Neural progenitor cell (in vitro differentiated cells): ENCODE results near the gene KCTD11. TPM values are rescaled to one million over a fixed set of nuclear protein-coding genes. Genes with fewer than 3 reads are reported as not detected.

ENCODE experiments used
- DNase-seq: peaks from one replicate; pipeline ENCODE4 v3.0.0-alpha.2; 2016; ENCODE audit warnings: low spot score
- H2AFZ ChIP-seq: fragments of 200-600 bp; sonication (generic); replicated peaks from 2 replicates; pipeline ENCODE4 v1.6.1; 2016; ENCODE audit warnings: antibody characterized with exemption
- H3F3A ChIP-seq: fragments of 200-600 bp; sonication (generic); 2 replicates; pipeline ENCODE4 v1.6.1; 2016; ENCODE audit warnings: antibody characterized with exemption, low read depth
- H3K27ac ChIP-seq: fragments of 200-600 bp; sonication (generic); 2 replicates; pipeline ENCODE4 v1.5.1; 2016; ENCODE audit warnings: mild to moderate bottlenecking
- H3K27me3 ChIP-seq: fragments of 200-600 bp; sonication (generic); 2 replicates; pipeline ENCODE4 v1.6.1; 2016; ENCODE audit warnings: mild to moderate bottlenecking, moderate library complexity
- H3K36me3 ChIP-seq: fragments of 200-600 bp; sonication (generic); 2 replicates; pipeline ENCODE4 v1.5.1; 2016
- H3K4me1 ChIP-seq: fragments of 200-600 bp; sonication (generic); 2 replicates; pipeline ENCODE4 v1.6.1; 2016; ENCODE audit warnings: mixed run types
- H3K4me2 ChIP-seq: fragments of 200-600 bp; sonication (generic); 2 replicates; pipeline ENCODE4 v1.6.1; 2016
- H3K4me3 ChIP-seq: fragments of 200-600 bp; sonication (generic); 2 replicates; pipeline ENCODE4 v1.5.1; 2016
- H3K79me2 ChIP-seq: fragments of 200-600 bp; sonication (generic); 2 replicates; pipeline ENCODE4 v1.6.1; 2016; ENCODE audit warnings: low read depth
- H3K9ac ChIP-seq: fragments of 200-600 bp; sonication (generic); 2 replicates; pipeline ENCODE4 v1.6.1; 2016
- H3K9me3 ChIP-seq: fragments of 200-600 bp; sonication (generic); 2 replicates; pipeline ENCODE4 v1.5.1; 2016; ENCODE audit warnings: low read depth
- H4K20me1 ChIP-seq: fragments of 200-600 bp; sonication (generic); 2 replicates; pipeline ENCODE4 v1.6.1; 2016; ENCODE audit warnings: low read depth
- H3K27ac Mint-ChIP-seq: 3 replicates; pipeline ENCODE4 v1.8.0; 2021; ENCODE audit warnings: mixed read lengths
- H3K27me3 Mint-ChIP-seq: 2 replicates; pipeline ENCODE4 v1.8.0; 2022; ENCODE audit warnings: low read depth, mild to moderate bottlenecking, inconsistent platforms, moderate library complexity, mixed read lengths; ENCODE audit not compliant: insufficient read depth
- H3K36me3 Mint-ChIP-seq: 3 replicates; pipeline ENCODE4 v1.8.0; 2021; ENCODE audit warnings: mixed read lengths
- H3K4me1 Mint-ChIP-seq: 3 replicates; pipeline ENCODE4 v1.8.0; 2021; ENCODE audit warnings: mixed read lengths
- H3K4me3 Mint-ChIP-seq: 3 replicates; pipeline ENCODE4 v1.8.0; 2021; ENCODE audit warnings: mild to moderate bottlenecking, moderate library complexity, mixed read lengths
- H3K9me3 Mint-ChIP-seq: 3 replicates; pipeline ENCODE4 v1.8.0; 2020; ENCODE audit warnings: mixed read lengths
- EZH2 ChIP-seq: fragments of 200-600 bp; sonication (generic); IDR thresholded peaks from 2 replicates; pipeline ENCODE4 v1.6.1; 2017; ENCODE audit warnings: antibody characterized with exemption, mild to moderate bottlenecking, moderate library complexity
- EZH2phosphoT487 ChIP-seq: fragments of 200-600 bp; sonication (generic); IDR thresholded peaks from 2 replicates; pipeline ENCODE4 v1.6.1; 2017; ENCODE audit warnings: antibody characterized with exemption
- total RNA-seq: library from RNA; depleted of rRNA; stranded (reverse); fragments of >200 nt; gene quantifications from 2 replicates; pipeline ENCODE4 v1.2.3, GENCODE V29; 2015; ENCODE audit warnings: low replicate concordance
- TF ChIP-seq, protein P1 (sequence below): fragments of 200-600 bp; sonication (generic); IDR thresholded peaks from 2 replicates; pipeline ENCODE4 v1.5.1; 2017; ENCODE audit warnings: antibody characterized with exemption, mild to moderate bottlenecking

KCTD11 gene
- total RNA-seq, 1 donor from 2014 or later: 2.7 TPM

DNA sequence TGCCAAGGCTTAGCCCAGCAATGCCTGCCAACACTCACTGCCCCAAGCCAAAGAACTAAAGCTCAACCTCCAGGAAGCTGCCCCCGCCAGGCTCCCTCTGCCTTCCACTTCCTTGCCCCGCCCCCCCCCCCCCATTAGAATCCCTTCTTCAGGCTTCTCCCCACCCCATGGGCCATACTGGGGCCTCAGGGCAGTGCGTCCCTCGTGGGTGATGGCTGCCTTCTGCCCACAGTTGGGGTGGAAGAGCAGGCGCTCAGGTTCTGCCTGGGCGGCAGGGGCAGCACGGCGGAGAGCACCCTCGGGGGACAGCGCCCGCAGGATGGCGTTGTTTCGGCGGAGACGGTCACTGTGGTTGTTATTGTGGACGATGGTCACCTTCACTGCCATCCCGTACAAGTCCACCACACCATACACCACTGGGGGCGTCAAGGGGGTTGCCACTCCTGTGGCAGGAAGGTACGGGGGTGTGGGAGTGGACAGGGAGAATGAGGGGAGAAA, 26.9 kb upstream of the KCTD11 start:
- H3K27ac Mint-ChIP-seq: no peak overlapping the region
- H3K36me3 Mint-ChIP-seq: peaks cover 20% of the 10 kb centered on the region
- Histone ChIP-seq H3K79me2 (peaks cover 20% of the 10 kb centered on the region), H3K27ac (no peak overlapping the region), H3K9me3 (no peaks in the 10 kb centered on the region), H2AFZ (no peak overlapping the region), H3K36me3 (no peaks in the 10 kb centered on the region), H3K27me3 (no peaks in the 10 kb centered on the region), H3K4me1 (peaks cover 8% of the 10 kb centered on the region), H4K20me1 (peaks cover 4% of the 10 kb centered on the region), H3K4me3 (no peak overlapping the region), H3K9ac (no peak overlapping the region), H3K4me2 (no peak overlapping the region), H3F3A (peaks cover 16% of the 10 kb centered on the region)
- DNase-seq: no peak
- no peaks in the 10 kb centered on the region for H3K9me3 Mint-ChIP-seq
- TF ChIP-seq EZH2 (no peak), EZH2phosphoT487 (no peak)
- TF ChIP-seq, protein P1, sequence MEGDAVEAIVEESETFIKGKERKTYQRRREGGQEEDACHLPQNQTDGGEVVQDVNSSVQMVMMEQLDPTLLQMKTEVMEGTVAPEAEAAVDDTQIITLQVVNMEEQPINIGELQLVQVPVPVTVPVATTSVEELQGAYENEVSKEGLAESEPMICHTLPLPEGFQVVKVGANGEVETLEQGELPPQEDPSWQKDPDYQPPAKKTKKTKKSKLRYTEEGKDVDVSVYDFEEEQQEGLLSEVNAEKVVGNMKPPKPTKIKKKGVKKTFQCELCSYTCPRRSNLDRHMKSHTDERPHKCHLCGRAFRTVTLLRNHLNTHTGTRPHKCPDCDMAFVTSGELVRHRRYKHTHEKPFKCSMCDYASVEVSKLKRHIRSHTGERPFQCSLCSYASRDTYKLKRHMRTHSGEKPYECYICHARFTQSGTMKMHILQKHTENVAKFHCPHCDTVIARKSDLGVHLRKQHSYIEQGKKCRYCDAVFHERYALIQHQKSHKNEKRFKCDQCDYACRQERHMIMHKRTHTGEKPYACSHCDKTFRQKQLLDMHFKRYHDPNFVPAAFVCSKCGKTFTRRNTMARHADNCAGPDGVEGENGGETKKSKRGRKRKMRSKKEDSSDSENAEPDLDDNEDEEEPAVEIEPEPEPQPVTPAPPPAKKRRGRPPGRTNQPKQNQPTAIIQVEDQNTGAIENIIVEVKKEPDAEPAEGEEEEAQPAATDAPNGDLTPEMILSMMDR: no peak
- peaks cover 17% of the 10 kb centered on the region for H3K4me1 Mint-ChIP-seq
- no peak overlapping the region for H3K4me3 Mint-ChIP-seq
- H3K27me3 Mint-ChIP-seq: peaks cover 13% of the 10 kb centered on the region

DNA sequence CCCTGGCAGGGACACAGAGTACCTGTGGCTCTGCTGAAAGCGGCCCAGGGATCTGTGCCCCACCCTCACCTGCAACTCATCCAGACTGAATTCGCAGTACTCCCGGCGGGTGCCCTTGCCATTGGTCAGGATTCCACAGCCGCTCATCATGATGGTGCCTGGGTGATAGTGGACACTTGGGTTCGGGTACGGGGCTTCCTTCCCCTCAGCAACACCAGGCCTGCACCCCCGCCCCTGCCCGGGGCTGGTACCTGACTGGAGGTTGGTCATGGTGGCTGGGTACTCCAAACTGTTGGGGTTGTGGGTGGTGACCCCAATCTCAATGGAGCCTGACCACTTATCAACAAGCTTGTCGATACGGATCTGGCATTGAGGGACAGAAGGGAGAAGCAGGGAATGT, 25.8 kb upstream of the KCTD11 start:
- no peak overlapping the region for H3K9ac ChIP-seq
- TF ChIP-seq EZH2phosphoT487 (no peak), EZH2 (no peak)
- TF ChIP-seq, protein P1: no peak
- no peak overlapping the region for H2AFZ ChIP-seq
- Mint-ChIP-seq H3K27me3 (peaks cover 15% of the 10 kb centered on the region), H3K4me3 (no peak overlapping the region), H3K4me1 (peaks cover 22% of the 10 kb centered on the region), H3K9me3 (no peaks in the 10 kb centered on the region), H3K27ac (no peak overlapping the region), H3K36me3 (peaks cover 16% of the 10 kb centered on the region)
- peaks cover 4% of the 10 kb centered on the region for H4K20me1 ChIP-seq
- H3K4me1 ChIP-seq: peaks cover 14% of the 10 kb centered on the region
- no peak overlapping the region for H3K4me2 ChIP-seq
- no peak overlapping the region for H3K4me3 ChIP-seq
- no peaks in the 10 kb centered on the region for H3K9me3 ChIP-seq
- H3K36me3 ChIP-seq: no peaks in the 10 kb centered on the region
- no peaks in the 10 kb centered on the region for H3K27me3 ChIP-seq
- peaks cover 20% of the 10 kb centered on the region for H3K79me2 ChIP-seq
- peaks cover 27% of the 10 kb centered on the region for H3F3A ChIP-seq
- DNase-seq: no peak
- H3K27ac ChIP-seq: no peak overlapping the region

DNA sequence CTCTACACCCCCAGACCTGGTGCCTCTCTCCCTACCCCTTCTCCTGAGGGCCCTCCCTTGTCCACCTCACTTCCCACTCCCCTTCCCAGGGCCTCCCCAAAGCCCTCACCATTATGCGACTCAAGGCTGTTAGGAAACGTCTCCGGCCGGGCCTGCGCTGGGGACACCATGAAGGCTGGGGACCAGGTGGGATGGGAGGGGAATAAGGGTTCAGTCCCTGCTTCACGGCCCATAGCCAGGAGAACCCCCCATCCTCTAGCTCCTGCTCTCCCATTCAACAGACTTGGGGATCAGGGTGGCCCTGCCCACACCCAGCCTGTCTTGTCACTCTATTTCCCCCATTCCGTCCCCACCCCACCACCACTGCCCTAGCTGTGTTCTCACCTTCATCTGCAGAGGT, 24.9 kb upstream of the KCTD11 start:
- no peaks in the 10 kb centered on the region for H3K36me3 ChIP-seq

More for the DNA sequence above, 24.9 kb upstream of the KCTD11 start:
- no peak overlapping the region for H3K27ac Mint-ChIP-seq
- H3K4me1 ChIP-seq: peaks cover 14% of the 10 kb centered on the region
- peaks cover 9% of the 10 kb centered on the region for H3K36me3 Mint-ChIP-seq
- TF ChIP-seq, protein P1: no peak
- TF ChIP-seq EZH2 (no peak), EZH2phosphoT487 (no peak)
- no peaks in the 10 kb centered on the region for H3K9me3 ChIP-seq
- H3K4me3 Mint-ChIP-seq: peak overlapping the region; percentile 38
- H3K27me3 Mint-ChIP-seq: peaks cover 15% of the 10 kb centered on the region
- H3F3A ChIP-seq: peaks cover 27% of the 10 kb centered on the region
- H3K27ac ChIP-seq: no peak overlapping the region
- H4K20me1 ChIP-seq: peaks cover 4% of the 10 kb centered on the region
- H3K9ac ChIP-seq: no peak overlapping the region
- H2AFZ ChIP-seq: no peak overlapping the region
- H3K4me2 ChIP-seq: no peak overlapping the region
- no peak overlapping the region for H3K4me3 ChIP-seq
- H3K79me2 ChIP-seq: peaks cover 20% of the 10 kb centered on the region
- no peaks in the 10 kb centered on the region for H3K9me3 Mint-ChIP-seq
- H3K4me1 Mint-ChIP-seq: peaks cover 22% of the 10 kb centered on the region
- DNase-seq: no peak
- no peaks in the 10 kb centered on the region for H3K27me3 ChIP-seq
